Ovary (tissue), 9 donors: ENCODE measurements around the gene PGAM2. TPM values are rescaled to one million over a fixed set of nuclear protein-coding genes. Genes with fewer than 3 reads are reported as not detected.
A peak's percentile ranks its signal among the peaks of the same experiment; 100 is the strongest.

Experiments
- DNase-seq, 5 donors: peaks; one replicate each; pipeline ENCODE4 v3.0.0-alpha.2; 2019 to 2020
- H3K27ac ChIP-seq, 2 donors: fragments of 200-600 bp; one replicate each; pipeline versions ENCODE4 v1.5.1 to v1.8.0; 2019 to 2022
- H3K27me3 ChIP-seq: fragments of 200-600 bp; one replicate; pipeline ENCODE4 v1.8.0; 2022
- H3K36me3 ChIP-seq: fragments of 200-600 bp; sonication (generic); one replicate; pipeline ENCODE4 v1.5.1; 2019
- H3K4me1 ChIP-seq: one replicate; pipeline ENCODE4 v1.8.1; 2013; ENCODE audit warnings: mild to moderate bottlenecking, moderate library complexity; ENCODE audit not compliant: insufficient read depth
- H3K4me3 ChIP-seq: fragments of 200-600 bp; sonication (generic); one replicate; pipeline ENCODE4 v1.5.1; 2017
- H3K9me3 ChIP-seq, 2 donors: fragments of 200-600 bp in 1 of 2; sonication (generic) in 1 of 2; one replicate each; pipeline versions ENCODE4 v1.5.1 to v1.8.1; 2013 to 2019; ENCODE audit warnings: mild to moderate bottlenecking in 1 of 2, moderate library complexity in 1 of 2
- CTCF ChIP-seq, 3 donors: fragments of 450-650 bp in 2 of 3; fragments of 200-600 bp in 1 of 3; IDR thresholded peaks; one replicate each; pipeline versions ENCODE4 v1.5.1 to v1.8.0; 2016 to 2022; ENCODE audit warnings: antibody characterized with exemption in 3 of 3, mild to moderate bottlenecking in 1 of 3
- EP300 ChIP-seq: sonication (generic); formaldehyde crosslinking; IDR thresholded peaks from one replicate; pipeline ENCODE4 v1.6.1; 2017; ENCODE audit warnings: antibody characterized with exemption
- POLR2A ChIP-seq: fragments of 450-650 bp; IDR thresholded peaks from one replicate; pipeline ENCODE4 v1.6.1; 2017; ENCODE audit warnings: antibody characterized with exemption, mild to moderate bottlenecking, moderate library complexity
- WGBS, 3 donors: extraction: QIAGEN DNeasy Blood & Tissue Kit in 1 of 3; methylation state at CpG; one replicate each; pipeline versions ENCODE4 v1.1.5 to v1.1.7; 2013 to 2017; 5-methylcytosine and 5-hydroxymethylcytosine counted together
- intact Hi-C, 4 donors: fragments of 100-400 bp; cut with DNase I; formaldehyde crosslinking; loops; one replicate each; pipeline versions ENCODE4 v1.11.0 to v1.15.1; 2022 to 2023
- polyA plus RNA-seq, 2 donors: library from polyadenylated mRNA; stranded (reverse); fragments of 200-250 nt in 1 of 2; fragments of 350-450 nt in 1 of 2; fragmentation: Illumina TruSeq in 1 of 2; extraction: RNeasy Lipid Tissue Mini Kit (QIAGEN cat#74804) in 1 of 2; gene quantifications; one replicate each; pipeline ENCODE4 v1.2.3, GENCODE V29; 2013 to 2014
- total RNA-seq, 7 donors: library from RNA; depleted of rRNA in 2 of 7; stranded (reverse); fragments of >200 nt in 2 of 7; fragmentation: NEBNext Ultra II Directional in 3 of 7; extraction: Animal tissue kit (Norgen Biotek cat#: 25700) in 3 of 7; gene quantifications; one replicate each; pipeline versions ENCODE4 v1.1.0 to v1.2.4, GENCODE V29; 2016 to 2023
- donor health status: DM: no; HTN: no; CAD: no; lungs with moderate emphysema.
- donor health status: DM: no; HTN: no; CAD: no.
- donor health status: Bipolar disorder and iron deficiency.
- donor health status: DM: yes; HTN: yes; CAD: no.
- donor health status: DM: no; HTN: no; CAD: no.
- donor health status: DM: yes; HTN: yes; CAD: no.

PGAM2 gene
- total and polyA plus RNA-seq, 9 donors = 0.40 to 3.2 (median 1.7) TPM; not detected in 2

GRCh38 chr7:44094365-44094764, 29.0 kb upstream of the PGAM2 start:
- H3K4me1 ChIP-seq = peaks cover 18% of the 10 kb centered on the region
- H3K36me3 ChIP-seq = no peaks in the 10 kb centered on the region
- intact Hi-C loops = no loop called here
- WGBS, 3 donors = 5 to 11% (median 8%) methylated on average over 2 of the region's 2 CpGs
- DNase-seq = no peak
- peak overlapping the region in 1 of 2 donors; percentile 38 for H3K27ac ChIP-seq
- H3K4me3 ChIP-seq = no peak overlapping the region
- no peaks in the 10 kb centered on the region for H3K27me3 ChIP-seq
- TF ChIP-seq POLR2A (no peak), EP300 (no peak), CTCF (IDR thresholded peaks at IDR 0.05) (no peak)
- no peaks in the 10 kb centered on the region for H3K9me3 ChIP-seq

GRCh38 chr7:44093102-44093641, 27.8 kb upstream of the PGAM2 start:
- Histone ChIP-seq H3K4me1 (peaks cover 24% of the 10 kb centered on the region), H3K36me3 (no peaks in the 10 kb centered on the region), H3K27me3 (no peaks in the 10 kb centered on the region), H3K27ac (no peak overlapping the region), H3K9me3 (no peaks in the 10 kb centered on the region), H3K4me3 (no peak overlapping the region)
- WGBS, 3 donors = 86 to 89% (median 88%) methylated on average over 6 of the region's 6 CpGs
- TF ChIP-seq EP300 = no peak
- TF ChIP-seq POLR2A = no peak
- intact Hi-C loops = no loop called here
- DNase-seq = no peak

GRCh38 chr7:44087911-44088838, 22.8 kb upstream of the PGAM2 start:
- H3K4me1 ChIP-seq = peaks cover 24% of the 10 kb centered on the region
- WGBS, 3 donors = 5 to 8% (median 6%) methylated on average over 20 of the region's 20 CpGs
- no peaks in the 10 kb centered on the region for H3K9me3 ChIP-seq
- H3K27me3 ChIP-seq = no peaks in the 10 kb centered on the region
- peak overlapping the region; percentile 80 to 92 for H3K27ac ChIP-seq
- H3K4me3 ChIP-seq = no peak overlapping the region
- TF ChIP-seq EP300 (no peak), CTCF (IDR thresholded peaks at IDR 0.05) (no peak)
- no peaks in the 10 kb centered on the region for H3K36me3 ChIP-seq
- DNase-seq = peak; percentile 80 to 90 (median 86)
- intact Hi-C loops = no loop called here

GRCh38 chr7:44086627-44087026, 21.3 kb upstream of the PGAM2 start:
- peaks cover 24% of the 10 kb centered on the region for H3K4me1 ChIP-seq
- no peak for TF ChIP-seq CTCF (IDR thresholded peaks at IDR 0.05)
- TF ChIP-seq EP300 = no peak
- TF ChIP-seq POLR2A = no peak
- no peaks in the 10 kb centered on the region for H3K27me3 ChIP-seq
- WGBS, 3 donors = 93 to 99% (median 94%) methylated on average over 3 of the region's 3 CpGs
- intact Hi-C loops = no loop called here
- no peak for DNase-seq
- H3K9me3 ChIP-seq = no peaks in the 10 kb centered on the region
- no peaks in the 10 kb centered on the region for H3K36me3 ChIP-seq
- H3K4me3 ChIP-seq = no peak overlapping the region
- H3K27ac ChIP-seq = peak overlapping the region; percentile 60 to 92

GRCh38 chr7:44085546-44085945, 20.2 kb upstream of the PGAM2 start:
- H3K36me3 ChIP-seq = no peaks in the 10 kb centered on the region
- H3K4me1 ChIP-seq = peaks cover 28% of the 10 kb centered on the region
- intact Hi-C loops = no loop called here
- no peak overlapping the region for H3K27ac ChIP-seq
- H3K4me3 ChIP-seq = no peak overlapping the region
- H3K27me3 ChIP-seq = no peaks in the 10 kb centered on the region
- H3K9me3 ChIP-seq = no peaks in the 10 kb centered on the region
- TF ChIP-seq EP300 (no peak), CTCF (IDR thresholded peaks at IDR 0.05) (no peak), POLR2A (no peak)
- 85 to 92% (median 87%) methylated on average over 3 of the region's 3 CpGs for WGBS, 3 donors
- no peak for DNase-seq
